Ishikawa (cell line): ENCODE results near the gene IFNAR2.

ENCODE experiments used
- CEBPB ChIP-seq: IDR thresholded peaks from 2 replicates; pipeline ENCODE4 v1.6.1; 2012
- EP300 ChIP-seq: IDR thresholded peaks from 2 replicates; pipeline ENCODE4 v1.6.1; 2012; ENCODE audit warnings: borderline replicate concordance
- RAD21 ChIP-seq: IDR thresholded peaks from 2 replicates; pipeline ENCODE4 v1.6.1; 2012; ENCODE audit warnings: low read depth
- TCF12 ChIP-seq: IDR thresholded peaks from 2 replicates; pipeline ENCODE4 v1.6.1; 2012; ENCODE audit warnings: low read depth
- TF ChIP-seq, protein P1 (sequence below): IDR thresholded peaks from 2 replicates; pipeline ENCODE4 v1.6.1; 2012

GRCh38 chr21:33256019-33256418 is 26.3 kb downstream of the IFNAR2 start:
- TF ChIP-seq, protein P1, sequence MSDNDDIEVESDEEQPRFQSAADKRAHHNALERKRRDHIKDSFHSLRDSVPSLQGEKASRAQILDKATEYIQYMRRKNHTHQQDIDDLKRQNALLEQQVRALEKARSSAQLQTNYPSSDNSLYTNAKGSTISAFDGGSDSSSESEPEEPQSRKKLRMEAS, result no peak
- TF ChIP-seq EP300, result no peak
- TF ChIP-seq CEBPB, result no peak
- no peak for TF ChIP-seq TCF12
- TF ChIP-seq RAD21, result no peak
